ENCODE results near the gene RARS1. TPM values are rescaled to one million over a fixed set of nuclear protein-coding genes. Genes with fewer than 3 reads are reported as not detected.

RARS1 gene
- total and polyA plus RNA-seq, 2 donors from 2014 or later, result 35.5 to 62.8 TPM

DNA sequence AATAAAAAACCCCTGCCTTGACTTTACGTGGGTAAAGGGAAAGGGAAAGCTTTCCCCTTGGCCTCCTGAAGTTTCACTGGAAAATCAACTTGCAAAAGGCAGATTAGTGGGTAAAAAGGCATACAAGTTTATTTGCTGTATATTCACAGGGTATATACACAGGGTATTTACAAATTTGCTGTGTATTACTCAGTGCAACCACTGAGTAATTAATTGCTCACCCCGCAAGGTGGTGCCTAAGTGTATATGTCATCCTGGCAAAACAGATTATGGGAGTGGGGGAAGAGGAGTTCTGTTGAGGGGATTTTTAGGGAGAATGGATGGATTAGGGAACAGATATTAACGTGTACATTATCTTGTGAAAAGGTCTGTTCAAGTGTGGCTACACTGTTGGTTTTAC, 7.1 kb upstream of the RARS1 start:
- Histone ChIP-seq H3K4me3 (ENCODE audit: low read length in 3 of 3) (no peak overlapping the region), H3K9ac (ENCODE audit: low read length in 3 of 3) (no peak overlapping the region), H3K9me3 (ENCODE audit: control insufficient read depth in 2 of 3, insufficient read depth in 1 of 3, low read length in 3 of 3) (no peaks in the 10 kb centered on the region), H3K27ac (ENCODE audit: low read depth in 2 of 2, low read length in 2 of 2) (no peak overlapping the region), H3K36me3 (ENCODE audit: control insufficient read depth in 2 of 3, insufficient read depth in 3 of 3, low read length in 3 of 3) (peaks cover 0 to 2% (median 0%) of the 10 kb centered on the region in 3 donors), H3K4me1 (ENCODE audit: control insufficient read depth in 2 of 3, insufficient read depth in 2 of 3, low read depth in 1 of 3, low read length in 3 of 3) (no peaks in the 10 kb centered on the region), H3K27me3 (ENCODE audit: control insufficient read depth, insufficient read depth, low read length) (no peaks in the 10 kb centered on the region)
- TF ChIP-seq CTCF (IDR thresholded peaks at IDR 0.05; ENCODE audit: borderline replicate concordance, extremely low read depth, insufficient read depth), result no peak
- DNase-seq (no peak), FAIRE-seq (no peak)
- intact Hi-C loops (cut with DNase I), result no loop called here

- H3K36me3 ChIP-seq (ENCODE audit: control insufficient read depth in 2 of 3, insufficient read depth in 3 of 3, low read length in 3 of 3), result no peaks in the 10 kb centered on the region
- no peak overlapping the region for H3K4me3 ChIP-seq (ENCODE audit: low read length in 3 of 3)
- DNase-seq (no peak), FAIRE-seq (no peak)
- no peaks in the 10 kb centered on the region for H3K4me1 ChIP-seq (ENCODE audit: control insufficient read depth in 2 of 3, insufficient read depth in 2 of 3, low read depth in 1 of 3, low read length in 3 of 3)
- TF ChIP-seq CTCF (IDR thresholded peaks at IDR 0.05; ENCODE audit: borderline replicate concordance, extremely low read depth, insufficient read depth), result no peak
- intact Hi-C loops (cut with DNase I), result no loop called here
- H3K27me3 ChIP-seq (ENCODE audit: control insufficient read depth, insufficient read depth, low read length), result no peaks in the 10 kb centered on the region
- H3K9me3 ChIP-seq (ENCODE audit: control insufficient read depth in 2 of 3, insufficient read depth in 1 of 3, low read length in 3 of 3), result no peaks in the 10 kb centered on the region
- H3K27ac ChIP-seq (ENCODE audit: low read depth in 2 of 2, low read length in 2 of 2), result no peak overlapping the region
- no peak overlapping the region for H3K9ac ChIP-seq (ENCODE audit: low read length in 3 of 3)
These were observed 5.7 kb upstream of the RARS1 start for GRCh38 chr5:168480601-168481000.

GRCh38 chr5:168481330-168481788, 4.9 kb upstream of the RARS1 start:
- intact Hi-C loops (cut with DNase I), result no loop called here
- Histone ChIP-seq H3K27me3 (ENCODE audit: control insufficient read depth, insufficient read depth, low read length) (no peaks in the 10 kb centered on the region), H3K36me3 (ENCODE audit: control insufficient read depth in 2 of 3, insufficient read depth in 3 of 3, low read length in 3 of 3) (no peaks in the 10 kb centered on the region), H3K4me1 (ENCODE audit: control insufficient read depth in 2 of 3, insufficient read depth in 2 of 3, low read depth in 1 of 3, low read length in 3 of 3) (peaks cover 0 to 2% (median 0%) of the 10 kb centered on the region in 3 donors), H3K9ac (ENCODE audit: low read length in 3 of 3) (no peak overlapping the region), H3K27ac (ENCODE audit: low read depth in 2 of 2, low read length in 2 of 2) (no peak overlapping the region), H3K9me3 (ENCODE audit: control insufficient read depth in 2 of 3, insufficient read depth in 1 of 3, low read length in 3 of 3) (no peaks in the 10 kb centered on the region), H3K4me3 (ENCODE audit: low read length in 3 of 3) (no peak overlapping the region)
- FAIRE-seq, result no peak
- no peak for TF ChIP-seq CTCF (IDR thresholded peaks at IDR 0.05; ENCODE audit: borderline replicate concordance, extremely low read depth, insufficient read depth)
- DNase-seq, result no peak

GRCh38 chr5:168482361-168482760, 3.9 kb upstream of the RARS1 start:
- DNase-seq, result no peak
- no peak for FAIRE-seq
- TF ChIP-seq CTCF (IDR thresholded peaks at IDR 0.05; ENCODE audit: borderline replicate concordance, extremely low read depth, insufficient read depth), result no peak
- Histone ChIP-seq H3K27ac (ENCODE audit: low read depth in 2 of 2, low read length in 2 of 2) (no peak overlapping the region), H3K4me3 (ENCODE audit: low read length in 3 of 3) (no peak overlapping the region), H3K9me3 (ENCODE audit: control insufficient read depth in 2 of 3, insufficient read depth in 1 of 3, low read length in 3 of 3) (no peaks in the 10 kb centered on the region), H3K9ac (ENCODE audit: low read length in 3 of 3) (no peak overlapping the region), H3K36me3 (ENCODE audit: control insufficient read depth in 2 of 3, insufficient read depth in 3 of 3, low read length in 3 of 3) (no peaks in the 10 kb centered on the region), H3K4me1 (ENCODE audit: control insufficient read depth in 2 of 3, insufficient read depth in 2 of 3, low read depth in 1 of 3, low read length in 3 of 3) (peaks cover 0 to 2% (median 2%) of the 10 kb centered on the region in 3 donors), H3K27me3 (ENCODE audit: control insufficient read depth, insufficient read depth, low read length) (no peaks in the 10 kb centered on the region)
- intact Hi-C loops (cut with DNase I), result no loop called here
